Trophoblast cell (in vitro differentiated cells and primary cell): ENCODE measurements around the gene LRRC41.

ENCODE experiments used
- DNase-seq, 2 donors: peaks; one replicate each; pipeline ENCODE4 v3.0.0-alpha.2; 2016
- H2AFZ ChIP-seq: 2 replicates; pipeline ENCODE4 v1.6.1; 2013; ENCODE audit warnings: low read length, moderate library complexity, mild to moderate bottlenecking; ENCODE audit not compliant: insufficient read depth, poor library complexity
- H2AK5ac ChIP-seq: 2 replicates; pipeline ENCODE4 v1.6.1; 2013; ENCODE audit warnings: mild to moderate bottlenecking, low read length
- H2BK120ac ChIP-seq: 2 replicates; pipeline ENCODE4 v1.6.1; 2013; ENCODE audit warnings: low read length, mild to moderate bottlenecking, moderate library complexity; ENCODE audit not compliant: insufficient read depth, poor library complexity
- H2BK12ac ChIP-seq: 2 replicates; pipeline ENCODE4 v1.6.1; 2013; ENCODE audit warnings: mild to moderate bottlenecking, low read length, moderate library complexity
- H2BK5ac ChIP-seq: 2 replicates; pipeline ENCODE4 v1.6.1; 2013; ENCODE audit warnings: low read length, low read depth, moderate library complexity, mild to moderate bottlenecking; ENCODE audit not compliant: poor library complexity
- H3K14ac ChIP-seq: 2 replicates; pipeline ENCODE4 v1.6.1; 2013; ENCODE audit warnings: mild to moderate bottlenecking, low read length
- H3K18ac ChIP-seq: 2 replicates; pipeline ENCODE4 v1.6.1; 2013; ENCODE audit warnings: mild to moderate bottlenecking, low read length
- H3K23ac ChIP-seq: 2 replicates; pipeline ENCODE4 v1.6.1; 2013; ENCODE audit warnings: low read length
- H3K27ac ChIP-seq: 2 replicates; pipeline ENCODE4 v1.5.1; 2013; ENCODE audit warnings: low read depth, mild to moderate bottlenecking, inconsistent platforms, low read length, moderate library complexity
- H3K27me3 ChIP-seq: 2 replicates; pipeline ENCODE4 v1.6.1; 2013; ENCODE audit warnings: inconsistent platforms, mild to moderate bottlenecking, low read length, moderate library complexity; ENCODE audit not compliant: insufficient read depth
- H3K36me3 ChIP-seq, 2 experiments: 1 replicate in 1 of 2; 2 replicates in 1 of 2; pipeline ENCODE4 v1.6.1; 2013; ENCODE audit warnings: low read length in 2 of 2, mild to moderate bottlenecking in 2 of 2, moderate library complexity in 1 of 2; ENCODE audit not compliant: insufficient read depth in 2 of 2, control insufficient read depth in 1 of 2
- H3K4ac ChIP-seq: 2 replicates; pipeline ENCODE4 v1.6.1; 2013; ENCODE audit warnings: low read depth, mild to moderate bottlenecking, low read length, moderate library complexity
- H3K4me1 ChIP-seq, 2 experiments: 1 replicate in 1 of 2; 2 replicates in 1 of 2; pipeline ENCODE4 v1.6.1; 2013; ENCODE audit warnings: low read length in 2 of 2, mild to moderate bottlenecking in 2 of 2, moderate library complexity in 1 of 2; ENCODE audit not compliant: insufficient read depth in 2 of 2, control insufficient read depth in 1 of 2
- H3K4me2 ChIP-seq: 2 replicates; pipeline ENCODE4 v1.6.1; 2013; ENCODE audit warnings: inconsistent platforms, mild to moderate bottlenecking, low read length, moderate library complexity
- H3K4me3 ChIP-seq: 2 replicates; pipeline ENCODE4 v1.5.1; 2013; ENCODE audit warnings: mild to moderate bottlenecking, low read depth, low read length, inconsistent platforms
- H3K79me1 ChIP-seq: one replicate; pipeline ENCODE4 v1.6.1; 2013; ENCODE audit warnings: low read length
- H3K79me2 ChIP-seq: 2 replicates; pipeline ENCODE4 v1.6.1; 2013; ENCODE audit warnings: low read length, mild to moderate bottlenecking; ENCODE audit not compliant: control insufficient read depth, insufficient read depth, poor library complexity
- H3K9ac ChIP-seq: 2 replicates; pipeline ENCODE4 v1.6.1; 2013; ENCODE audit warnings: mild to moderate bottlenecking, low read length
- H3K9me3 ChIP-seq: 2 replicates; pipeline ENCODE4 v1.6.1; 2013; ENCODE audit warnings: low read depth, mild to moderate bottlenecking, control low read depth, inconsistent platforms, low read length; ENCODE audit not compliant: insufficient read depth
- H4K12ac ChIP-seq: 2 replicates; pipeline ENCODE4 v1.6.1; 2013; ENCODE audit warnings: low read depth, mild to moderate bottlenecking, low read length, moderate library complexity
- H4K8ac ChIP-seq: 2 replicates; pipeline ENCODE4 v1.6.1; 2013; ENCODE audit warnings: low read depth, mild to moderate bottlenecking, low read length, moderate library complexity
- H4K91ac ChIP-seq: one replicate; pipeline ENCODE4 v1.6.1; 2013; ENCODE audit warnings: low read depth, mild to moderate bottlenecking, low read length, moderate library complexity
- WGBS: extraction: QIAGEN DNeasy Blood & Tissue Kit; methylation state at CpG from one replicate; pipeline ENCODE4 v1.1.7; 2013; ENCODE audit warnings: missing lambda C conversion rate; ENCODE audit not compliant: insufficient read length, insufficient coverage; ENCODE audit errors: extremely low coverage; 5-methylcytosine and 5-hydroxymethylcytosine counted together

The LRRC41 gene

GRCh38 chr1:46275030-46275337 lies 28.4 kb downstream of the LRRC41 start:
- Histone ChIP-seq H2AK5ac (no peak overlapping the region), H3K79me1 (no peaks in the 10 kb centered on the region), H3K4me3 (no peak overlapping the region), H3K27me3 (no peaks in the 10 kb centered on the region), H2AFZ (no peak overlapping the region), H3K9ac (no peak overlapping the region), H3K4me1 (peaks cover 4% of the 10 kb centered on the region in 2 experiments), H3K4ac (no peak overlapping the region), H3K36me3 (peaks cover 41 to 61% of the 10 kb centered on the region in 2 experiments), H4K12ac (no peak overlapping the region), H4K8ac (no peak overlapping the region), H3K79me2 (no peaks in the 10 kb centered on the region), H4K91ac (no peak overlapping the region), H3K27ac (no peak overlapping the region), H2BK120ac (no peak overlapping the region), H2BK5ac (no peak overlapping the region), H3K14ac (no peak overlapping the region), H3K9me3 (no peaks in the 10 kb centered on the region), H3K23ac (no peak overlapping the region), H3K4me2 (no peak overlapping the region), H3K18ac (no peak overlapping the region), H2BK12ac (no peak overlapping the region)
- DNase-seq = no peak
- WGBS = no CpG with 5 or more reads among the region's 6 CpGs

GRCh38 chr1:46274225-46275029 lies 29.0 kb downstream of the LRRC41 start:
- H3K79me2 ChIP-seq = no peaks in the 10 kb centered on the region
- H4K12ac ChIP-seq = no peak overlapping the region
- no peak overlapping the region for H3K9ac ChIP-seq
- no peak overlapping the region for H3K4me3 ChIP-seq
- H3K36me3 ChIP-seq = peaks cover 45 to 59% of the 10 kb centered on the region in 2 experiments
- H4K8ac ChIP-seq = no peak overlapping the region
- no peak overlapping the region for H2AK5ac ChIP-seq
- no peak overlapping the region for H2BK120ac ChIP-seq
- no peak overlapping the region for H3K27ac ChIP-seq
- H2AFZ ChIP-seq = no peak overlapping the region
- no peak overlapping the region for H4K91ac ChIP-seq
- H3K4me2 ChIP-seq = no peak overlapping the region
- H3K23ac ChIP-seq = no peak overlapping the region
- no peak overlapping the region for H3K18ac ChIP-seq
- no peak overlapping the region for H3K4ac ChIP-seq
- H3K4me1 ChIP-seq = peaks cover 4% of the 10 kb centered on the region in 2 experiments
- DNase-seq = no peak
- no peak overlapping the region for H2BK12ac ChIP-seq
- no CpG with 5 or more reads among the region's 6 CpGs for WGBS
- no peaks in the 10 kb centered on the region for H3K27me3 ChIP-seq
- H3K9me3 ChIP-seq = no peaks in the 10 kb centered on the region
- H3K14ac ChIP-seq = no peak overlapping the region
- H2BK5ac ChIP-seq = no peak overlapping the region
- H3K79me1 ChIP-seq = no peaks in the 10 kb centered on the region

- Histone ChIP-seq H3K23ac (no peak overlapping the region), H2BK120ac (no peak overlapping the region), H3K79me1 (no peaks in the 10 kb centered on the region), H4K12ac (no peak overlapping the region), H2BK5ac (no peak overlapping the region), H3K4me1 (no peaks in the 10 kb centered on the region), H3K4ac (no peak overlapping the region), H2AK5ac (no peak overlapping the region), H2BK12ac (no peak overlapping the region), H3K36me3 (peaks cover 44 to 69% of the 10 kb centered on the region in 2 experiments), H3K18ac (no peak overlapping the region), H3K4me2 (no peak overlapping the region), H3K4me3 (no peak overlapping the region), H3K9me3 (no peaks in the 10 kb centered on the region), H3K79me2 (no peaks in the 10 kb centered on the region), H3K27me3 (no peaks in the 10 kb centered on the region), H3K9ac (no peak overlapping the region), H2AFZ (no peak overlapping the region), H4K8ac (no peak overlapping the region), H3K27ac (no peak overlapping the region), H4K91ac (no peak overlapping the region), H3K14ac (no peak overlapping the region)
- no CpG with 5 or more reads among the region's 1 CpG for WGBS
- DNase-seq = no peak
Observed at GRCh38 chr1:46268578-46268977, 34.8 kb downstream of the LRRC41 start.

GRCh38 chr1:46263146-46263545 lies 40.3 kb downstream of the LRRC41 start:
- Histone ChIP-seq H3K18ac (no peak overlapping the region), H3K23ac (no peak overlapping the region), H3K4me3 (no peak overlapping the region), H2BK12ac (no peak overlapping the region), H3K27me3 (no peaks in the 10 kb centered on the region), H3K14ac (no peak overlapping the region), H2AK5ac (no peak overlapping the region), H3K9ac (no peak overlapping the region), H4K91ac (no peak overlapping the region), H4K8ac (no peak overlapping the region), H3K36me3 (peaks cover 42 to 68% of the 10 kb centered on the region in 2 experiments), H3K4ac (no peak overlapping the region), H3K79me2 (no peaks in the 10 kb centered on the region), H2BK5ac (no peak overlapping the region), H3K27ac (no peak overlapping the region), H3K9me3 (no peaks in the 10 kb centered on the region), H3K4me1 (no peaks in the 10 kb centered on the region), H2AFZ (no peak overlapping the region), H4K12ac (no peak overlapping the region), H3K4me2 (no peak overlapping the region), H2BK120ac (no peak overlapping the region), H3K79me1 (no peaks in the 10 kb centered on the region)
- DNase-seq = no peak
- no CpG with 5 or more reads among the region's 2 CpGs for WGBS
